HG03575 (cell line): ENCODE measurements around the gene KTI12.
"Not testable (repeated sequence)": the region's sequence is repeated elsewhere in the genome, so short reads cannot be mapped to it uniquely, and the experiment has no call there.

Experiments used
- ATAC-seq: cut with Tn5 transposase; IDR thresholded peaks from one replicate; pipeline ENCODE4 v1.9.1; 2021; ENCODE audit not compliant: unreplicated experiment, insufficient number of reproducible peaks, low FRiP score; ENCODE audit errors: extremely low read depth

The KTI12 gene

GRCh38 chr1:52045666-52046195, 12.1 kb upstream of the KTI12 start:
- not testable (repeated sequence) for ATAC-seq

- ATAC-seq: no peak
These were observed 11.6 kb upstream of the KTI12 start for GRCh38 chr1:52045236-52045635.

- ATAC-seq: no peak
These were observed 8.1 kb upstream of the KTI12 start for GRCh38 chr1:52041551-52042185.

- no peak for ATAC-seq
These were observed 4.3 kb upstream of the KTI12 start for GRCh38 chr1:52037909-52038308.

GRCh38 chr1:52037402-52037814, 3.8 kb upstream of the KTI12 start:
- no peak for ATAC-seq

GRCh38 chr1:52034050-52034384, 407 bp upstream of the KTI12 start:
- no peak for ATAC-seq

GRCh38 chr1:52032785-52033131, 852 bp downstream of the KTI12 start:
- ATAC-seq: no peak

GRCh38 chr1:52032124-52032784, 1.4 kb downstream of the KTI12 start:
- no peak for ATAC-seq

GRCh38 chr1:52028839-52029238, 4.8 kb downstream of the KTI12 start:
- ATAC-seq: not testable (repeated sequence)

GRCh38 chr1:52028328-52028727, 5.3 kb downstream of the KTI12 start:
- ATAC-seq: no peak

- ATAC-seq: no peak
These were observed 7.3 kb downstream of the KTI12 start for GRCh38 chr1:52026278-52026677.

- no peak for ATAC-seq
These were observed 11.5 kb downstream of the KTI12 start for GRCh38 chr1:52022133-52022532.

- no peak for ATAC-seq
These were observed 25.4 kb downstream of the KTI12 start for GRCh38 chr1:52008071-52008809.

- no peak for ATAC-seq
These were observed 26.2 kb downstream of the KTI12 start for GRCh38 chr1:52007215-52008002.

GRCh38 chr1:52006081-52006553, 27.5 kb downstream of the KTI12 start:
- not testable (repeated sequence) for ATAC-seq

- not testable (repeated sequence) for ATAC-seq
These were observed 28.1 kb downstream of the KTI12 start for GRCh38 chr1:52005548-52005947.

GRCh38 chr1:52003877-52004276, 29.7 kb downstream of the KTI12 start:
- no peak for ATAC-seq

GRCh38 chr1:52002038-52002917, 31.3 kb downstream of the KTI12 start:
- no peak for ATAC-seq
